Astrocyte (in vitro differentiated cells and primary cell): ENCODE results near the gene TBX4. TPM values are rescaled to one million over a fixed set of nuclear protein-coding genes. Genes with fewer than 3 reads are reported as not detected.

ENCODE experiments used
- DNase-seq: peaks from one replicate; pipeline ENCODE4 v3.0.0-alpha.2; 2010; ENCODE audit warnings: low read depth
- FAIRE-seq: peaks from 2 replicates; lab custom pipeline; 2011; peaks lifted over from hg19 to GRCh38; lab: Jason Lieb, UNC
- H2AFZ ChIP-seq: 2 replicates; pipeline ENCODE4 v1.6.0; 2012; ENCODE audit warnings: low read depth, low read length, inconsistent platforms
- H3K27ac ChIP-seq: 2 replicates; pipeline ENCODE4 v1.5.1; 2011; ENCODE audit warnings: low read depth, low read length, inconsistent platforms
- H3K27me3 ChIP-seq: 2 replicates; pipeline ENCODE4 v1.6.0; 2011; ENCODE audit warnings: low read length, inconsistent platforms; ENCODE audit not compliant: insufficient read depth
- H3K36me3 ChIP-seq: 2 replicates; pipeline ENCODE4 v1.5.1; 2011; ENCODE audit warnings: low read length, inconsistent platforms; ENCODE audit not compliant: insufficient read depth
- H3K4me1 ChIP-seq: 2 replicates; pipeline ENCODE4 v1.5.1; 2011; ENCODE audit warnings: low read length, inconsistent platforms; ENCODE audit not compliant: insufficient read depth
- H3K4me2 ChIP-seq: 2 replicates; pipeline ENCODE4 v1.6.0; 2012; ENCODE audit warnings: low read length, inconsistent platforms
- H3K4me3 ChIP-seq: 2 replicates; pipeline ENCODE4 v1.5.1; 2011; ENCODE audit warnings: low read depth, mild to moderate bottlenecking, low read length, inconsistent platforms; ENCODE audit not compliant: insufficient read depth
- H3K79me2 ChIP-seq: 2 replicates; pipeline ENCODE4 v1.6.0; 2012; ENCODE audit warnings: mild to moderate bottlenecking, low read length, inconsistent platforms; ENCODE audit not compliant: insufficient read depth
- H3K9ac ChIP-seq: 2 replicates; pipeline ENCODE4 v1.6.0; 2012; ENCODE audit warnings: mild to moderate bottlenecking, low read length, inconsistent platforms
- H3K9me3 ChIP-seq: 2 replicates; pipeline ENCODE4 v1.5.1; 2012; ENCODE audit warnings: low read depth, mild to moderate bottlenecking, low read length, inconsistent platforms; ENCODE audit not compliant: insufficient read depth
- H4K20me1 ChIP-seq: 2 replicates; pipeline ENCODE4 v1.6.0; 2012; ENCODE audit warnings: low read length, inconsistent platforms; ENCODE audit not compliant: insufficient read depth
- H3K27ac Mint-ChIP-seq: one replicate; pipeline ENCODE4 v1.8.0; 2021; ENCODE audit warnings: mild to moderate bottlenecking, mixed read lengths; ENCODE audit not compliant: unreplicated experiment
- H3K27me3 Mint-ChIP-seq: one replicate; pipeline ENCODE4 v1.8.0; 2021; ENCODE audit warnings: low read depth, mixed read lengths; ENCODE audit not compliant: unreplicated experiment
- H3K36me3 Mint-ChIP-seq: one replicate; pipeline ENCODE4 v1.8.0; 2021; ENCODE audit warnings: low read depth, mixed read lengths; ENCODE audit not compliant: unreplicated experiment
- H3K4me1 Mint-ChIP-seq: one replicate; pipeline ENCODE4 v1.8.0; 2021; ENCODE audit warnings: low read depth, mixed read lengths; ENCODE audit not compliant: unreplicated experiment
- H3K4me3 Mint-ChIP-seq: one replicate; pipeline ENCODE4 v1.8.0; 2021; ENCODE audit warnings: mild to moderate bottlenecking, moderate library complexity, mixed read lengths; ENCODE audit not compliant: unreplicated experiment
- H3K9me3 Mint-ChIP-seq: one replicate; pipeline ENCODE4 v1.8.0; 2021; ENCODE audit warnings: mild to moderate bottlenecking, mixed read lengths; ENCODE audit not compliant: unreplicated experiment
- EZH2 ChIP-seq: IDR thresholded peaks from 2 replicates; pipeline ENCODE4 v1.6.1; 2012; ENCODE audit warnings: mild to moderate bottlenecking, low read length, inconsistent platforms; ENCODE audit not compliant: insufficient read depth
- total RNA-seq: library from RNA; stranded (reverse); gene quantifications from 2 replicates; pipeline ENCODE4 v1.2.1, GENCODE V29; 2021
- TF ChIP-seq, protein P1 (sequence below): IDR thresholded peaks from 2 replicates; pipeline ENCODE4 v1.5.1; 2011; ENCODE audit warnings: low read depth, mild to moderate bottlenecking, inconsistent platforms, low read length, moderate library complexity; ENCODE audit not compliant: insufficient read depth

TBX4 gene
- total RNA-seq, 1 donor from 2014 or later, result 0.14 TPM

DNA sequence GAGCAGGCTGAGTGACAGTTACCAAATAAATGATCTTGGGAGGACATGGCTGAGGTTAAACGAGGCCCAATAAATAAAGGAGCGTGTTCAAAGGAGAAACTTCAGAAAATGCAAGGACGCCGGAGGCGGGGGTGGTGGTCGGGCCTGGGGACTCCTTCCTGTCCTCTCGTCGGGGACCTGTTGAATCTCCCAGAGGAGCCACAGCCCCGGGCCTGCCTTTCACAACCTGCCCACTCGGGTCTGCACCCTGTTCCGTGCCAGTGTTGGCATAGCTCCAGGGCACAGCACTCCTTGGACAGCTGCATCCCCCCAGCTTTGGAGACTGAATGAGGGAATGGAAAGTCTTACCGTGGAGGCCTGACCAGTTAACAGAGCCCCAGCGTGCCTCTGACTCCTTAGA lies 8.1 kb upstream of the TBX4 start:
- no peak overlapping the region for H3K9ac ChIP-seq
- H4K20me1 ChIP-seq, result no peaks in the 10 kb centered on the region
- no peaks in the 10 kb centered on the region for H3K9me3 ChIP-seq
- H3K27me3 ChIP-seq, result peaks cover 24% of the 10 kb centered on the region
- TF ChIP-seq, protein P1, sequence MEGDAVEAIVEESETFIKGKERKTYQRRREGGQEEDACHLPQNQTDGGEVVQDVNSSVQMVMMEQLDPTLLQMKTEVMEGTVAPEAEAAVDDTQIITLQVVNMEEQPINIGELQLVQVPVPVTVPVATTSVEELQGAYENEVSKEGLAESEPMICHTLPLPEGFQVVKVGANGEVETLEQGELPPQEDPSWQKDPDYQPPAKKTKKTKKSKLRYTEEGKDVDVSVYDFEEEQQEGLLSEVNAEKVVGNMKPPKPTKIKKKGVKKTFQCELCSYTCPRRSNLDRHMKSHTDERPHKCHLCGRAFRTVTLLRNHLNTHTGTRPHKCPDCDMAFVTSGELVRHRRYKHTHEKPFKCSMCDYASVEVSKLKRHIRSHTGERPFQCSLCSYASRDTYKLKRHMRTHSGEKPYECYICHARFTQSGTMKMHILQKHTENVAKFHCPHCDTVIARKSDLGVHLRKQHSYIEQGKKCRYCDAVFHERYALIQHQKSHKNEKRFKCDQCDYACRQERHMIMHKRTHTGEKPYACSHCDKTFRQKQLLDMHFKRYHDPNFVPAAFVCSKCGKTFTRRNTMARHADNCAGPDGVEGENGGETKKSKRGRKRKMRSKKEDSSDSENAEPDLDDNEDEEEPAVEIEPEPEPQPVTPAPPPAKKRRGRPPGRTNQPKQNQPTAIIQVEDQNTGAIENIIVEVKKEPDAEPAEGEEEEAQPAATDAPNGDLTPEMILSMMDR, result no peak
- TF ChIP-seq EZH2, result no peak
- no peak overlapping the region for H3K4me3 Mint-ChIP-seq
- peaks cover 2% of the 10 kb centered on the region for H3K4me1 ChIP-seq
- DNase-seq (no peak), FAIRE-seq (no peak)
- no peak overlapping the region for H3K27ac Mint-ChIP-seq
- H3K36me3 ChIP-seq, result no peaks in the 10 kb centered on the region
- peaks cover 45% of the 10 kb centered on the region for H3K27me3 Mint-ChIP-seq
- no peaks in the 10 kb centered on the region for H3K79me2 ChIP-seq
- H3K9me3 Mint-ChIP-seq, result peaks cover 10% of the 10 kb centered on the region
- no peak overlapping the region for H3K27ac ChIP-seq
- no peaks in the 10 kb centered on the region for H3K4me1 Mint-ChIP-seq
- no peak overlapping the region for H2AFZ ChIP-seq
- H3K36me3 Mint-ChIP-seq, result peaks cover 3% of the 10 kb centered on the region
- no peak overlapping the region for H3K4me3 ChIP-seq
- H3K4me2 ChIP-seq, result no peak overlapping the region

DNA sequence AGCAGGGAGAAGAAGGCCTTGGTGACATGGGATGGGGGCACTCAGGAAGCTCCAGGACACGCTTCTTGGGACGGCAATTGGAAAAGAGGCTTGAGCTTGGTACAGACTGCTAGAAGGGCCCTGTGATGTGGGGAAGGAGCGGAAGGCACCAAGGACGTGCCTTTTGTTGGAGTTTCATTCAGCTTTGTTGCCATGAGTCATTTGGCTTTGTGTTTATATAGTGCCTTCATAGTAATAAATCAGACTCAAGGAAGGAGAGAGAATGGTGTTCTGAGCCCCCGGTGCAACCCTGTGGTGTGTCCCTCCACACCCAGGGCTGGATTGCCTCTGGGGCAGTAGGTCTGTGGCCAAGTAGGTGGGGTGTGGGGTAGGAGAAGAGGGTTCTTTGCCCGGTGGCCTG lies 7.4 kb upstream of the TBX4 start:
- Histone ChIP-seq H3K9me3 (no peaks in the 10 kb centered on the region), H3K4me2 (peak overlapping the region; percentile 15), H3K36me3 (no peaks in the 10 kb centered on the region), H3K4me1 (peaks cover 2% of the 10 kb centered on the region), H2AFZ (no peak overlapping the region), H3K79me2 (no peaks in the 10 kb centered on the region), H3K27ac (no peak overlapping the region), H4K20me1 (no peaks in the 10 kb centered on the region), H3K4me3 (no peak overlapping the region), H3K27me3 (peaks cover 27% of the 10 kb centered on the region), H3K9ac (no peak overlapping the region)
- H3K36me3 Mint-ChIP-seq, result peaks cover 3% of the 10 kb centered on the region
- DNase-seq (peak; percentile 54), FAIRE-seq (no peak)
- H3K27me3 Mint-ChIP-seq, result peaks cover 52% of the 10 kb centered on the region
- no peaks in the 10 kb centered on the region for H3K4me1 Mint-ChIP-seq
- H3K4me3 Mint-ChIP-seq, result no peak overlapping the region
- peaks cover 9% of the 10 kb centered on the region for H3K9me3 Mint-ChIP-seq
- no peak overlapping the region for H3K27ac Mint-ChIP-seq
- TF ChIP-seq, protein P1, result no peak
- TF ChIP-seq EZH2, result no peak

DNA sequence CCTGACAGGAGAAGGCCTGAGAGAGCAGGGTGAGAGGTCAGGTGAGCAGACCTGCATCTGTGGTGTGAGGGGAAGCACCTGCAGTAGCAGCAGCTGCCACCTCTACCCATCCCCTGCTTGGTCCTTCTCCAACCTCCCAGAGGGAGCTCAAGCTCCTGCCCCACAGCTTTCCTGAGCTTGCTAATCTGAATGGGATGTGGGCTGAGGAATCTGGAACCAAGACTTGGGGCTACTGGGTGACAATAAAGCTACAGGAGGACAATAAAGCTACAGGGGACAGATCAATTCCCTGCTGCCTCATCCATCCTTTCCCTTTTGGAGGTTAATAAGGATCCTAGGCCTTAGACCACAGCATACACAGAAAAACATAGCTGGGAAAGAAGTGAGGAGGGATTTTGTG lies 4.9 kb upstream of the TBX4 start:
- Histone ChIP-seq H3K4me2 (no peak overlapping the region), H3K27me3 (peaks cover 45% of the 10 kb centered on the region), H3K27ac (no peak overlapping the region), H3K36me3 (no peaks in the 10 kb centered on the region), H3K4me1 (peaks cover 2% of the 10 kb centered on the region), H4K20me1 (no peaks in the 10 kb centered on the region), H3K4me3 (no peak overlapping the region), H2AFZ (no peak overlapping the region), H3K79me2 (no peaks in the 10 kb centered on the region), H3K9me3 (no peaks in the 10 kb centered on the region), H3K9ac (no peak overlapping the region)
- Mint-ChIP-seq H3K27me3 (peaks cover 62% of the 10 kb centered on the region), H3K27ac (no peak overlapping the region), H3K36me3 (no peaks in the 10 kb centered on the region), H3K4me1 (no peaks in the 10 kb centered on the region), H3K4me3 (no peak overlapping the region), H3K9me3 (peaks cover 4% of the 10 kb centered on the region)
- FAIRE-seq, result no peak
- DNase-seq, result no peak
- TF ChIP-seq EZH2, result no peak
- TF ChIP-seq, protein P1, result no peak
